Measurements from ENCODE around the gene GADL1.

Gene GADL1

GRCh38 chr3:30698549-30698948, 195.9 kb downstream of the GADL1 start:
- TF ChIP-seq CTCF (IDR thresholded peaks at IDR 0.05; ENCODE audit: low read depth, low read length, missing control alignments) = no peak
- DNase-seq = no peak
- H3K36me3 ChIP-seq (replicated peaks) = peaks cover 10% of the 10 kb centered on the region
- in situ Hi-C loops (cut with HindIII; ENCODE audit: low pct_ligation_motif_present, low sequenced_read_pairs) = no loop called here
- no peaks in the 10 kb centered on the region for H3K27me3 ChIP-seq (replicated peaks)
- no peak overlapping the region for H3K4me3 ChIP-seq (ENCODE audit: low read depth, low read length)
- no peak overlapping the region for H3K27ac ChIP-seq

- in situ Hi-C loops (cut with HindIII; ENCODE audit: low pct_ligation_motif_present, low sequenced_read_pairs) = no loop called here
- Histone ChIP-seq H3K27ac (no peak overlapping the region), H3K27me3 (replicated peaks) (no peaks in the 10 kb centered on the region), H3K36me3 (replicated peaks) (peaks cover 21% of the 10 kb centered on the region), H3K4me3 (ENCODE audit: low read depth, low read length) (no peak overlapping the region)
- no peak for TF ChIP-seq CTCF (IDR thresholded peaks at IDR 0.05; ENCODE audit: low read depth, low read length, missing control alignments)
- DNase-seq = no peak
These were observed 197.6 kb downstream of the GADL1 start for GRCh38 chr3:30696896-30697295.

- in situ Hi-C loops (cut with HindIII; ENCODE audit: low pct_ligation_motif_present, low sequenced_read_pairs) = no loop called here
- no peak overlapping the region for H3K4me3 ChIP-seq (ENCODE audit: low read depth, low read length)
- no peaks in the 10 kb centered on the region for H3K27me3 ChIP-seq (replicated peaks)
- peaks cover 24% of the 10 kb centered on the region for H3K36me3 ChIP-seq (replicated peaks)
- no peak overlapping the region for H3K27ac ChIP-seq
- TF ChIP-seq CTCF (IDR thresholded peaks at IDR 0.05; ENCODE audit: low read depth, low read length, missing control alignments) = no peak
- DNase-seq = no peak
These were observed 198.1 kb downstream of the GADL1 start for GRCh38 chr3:30696403-30696819.

- no peak for TF ChIP-seq CTCF (IDR thresholded peaks at IDR 0.05; ENCODE audit: low read depth, low read length, missing control alignments)
- no peak overlapping the region for H3K4me3 ChIP-seq (ENCODE audit: low read depth, low read length)
- in situ Hi-C loops (cut with HindIII; ENCODE audit: low pct_ligation_motif_present, low sequenced_read_pairs) = no loop called here
- H3K36me3 ChIP-seq (replicated peaks) = peaks cover 30% of the 10 kb centered on the region
- DNase-seq = no peak
- no peak overlapping the region for H3K27ac ChIP-seq
- H3K27me3 ChIP-seq (replicated peaks) = no peaks in the 10 kb centered on the region
These were observed 199.0 kb downstream of the GADL1 start for GRCh38 chr3:30695302-30696061.

GRCh38 chr3:30694668-30695067, 199.8 kb downstream of the GADL1 start:
- Histone ChIP-seq H3K36me3 (replicated peaks) (peaks cover 35% of the 10 kb centered on the region), H3K4me3 (ENCODE audit: low read depth, low read length) (no peak overlapping the region), H3K27me3 (replicated peaks) (no peaks in the 10 kb centered on the region), H3K27ac (no peak overlapping the region)
- in situ Hi-C loops (cut with HindIII; ENCODE audit: low pct_ligation_motif_present, low sequenced_read_pairs) = no loop called here
- DNase-seq = no peak
- no peak for TF ChIP-seq CTCF (IDR thresholded peaks at IDR 0.05; ENCODE audit: low read depth, low read length, missing control alignments)

- Histone ChIP-seq H3K4me3 (ENCODE audit: low read depth, low read length) (no peak overlapping the region), H3K27me3 (replicated peaks) (no peaks in the 10 kb centered on the region), H3K27ac (no peak overlapping the region), H3K36me3 (replicated peaks) (peaks cover 35% of the 10 kb centered on the region)
- in situ Hi-C loops (cut with HindIII; ENCODE audit: low pct_ligation_motif_present, low sequenced_read_pairs) = no loop called here
- no peak for DNase-seq
- TF ChIP-seq CTCF (IDR thresholded peaks at IDR 0.05; ENCODE audit: low read depth, low read length, missing control alignments) = no peak
These were observed 200.3 kb downstream of the GADL1 start for GRCh38 chr3:30694148-30694547.
